ENCODE data around the gene PCNT. TPM values are rescaled to one million over a fixed set of nuclear protein-coding genes. Genes with fewer than 3 reads are reported as not detected.

PCNT gene
- polyA plus RNA-seq, 1 donor from 2014 or later = 28.2 TPM

DNA sequence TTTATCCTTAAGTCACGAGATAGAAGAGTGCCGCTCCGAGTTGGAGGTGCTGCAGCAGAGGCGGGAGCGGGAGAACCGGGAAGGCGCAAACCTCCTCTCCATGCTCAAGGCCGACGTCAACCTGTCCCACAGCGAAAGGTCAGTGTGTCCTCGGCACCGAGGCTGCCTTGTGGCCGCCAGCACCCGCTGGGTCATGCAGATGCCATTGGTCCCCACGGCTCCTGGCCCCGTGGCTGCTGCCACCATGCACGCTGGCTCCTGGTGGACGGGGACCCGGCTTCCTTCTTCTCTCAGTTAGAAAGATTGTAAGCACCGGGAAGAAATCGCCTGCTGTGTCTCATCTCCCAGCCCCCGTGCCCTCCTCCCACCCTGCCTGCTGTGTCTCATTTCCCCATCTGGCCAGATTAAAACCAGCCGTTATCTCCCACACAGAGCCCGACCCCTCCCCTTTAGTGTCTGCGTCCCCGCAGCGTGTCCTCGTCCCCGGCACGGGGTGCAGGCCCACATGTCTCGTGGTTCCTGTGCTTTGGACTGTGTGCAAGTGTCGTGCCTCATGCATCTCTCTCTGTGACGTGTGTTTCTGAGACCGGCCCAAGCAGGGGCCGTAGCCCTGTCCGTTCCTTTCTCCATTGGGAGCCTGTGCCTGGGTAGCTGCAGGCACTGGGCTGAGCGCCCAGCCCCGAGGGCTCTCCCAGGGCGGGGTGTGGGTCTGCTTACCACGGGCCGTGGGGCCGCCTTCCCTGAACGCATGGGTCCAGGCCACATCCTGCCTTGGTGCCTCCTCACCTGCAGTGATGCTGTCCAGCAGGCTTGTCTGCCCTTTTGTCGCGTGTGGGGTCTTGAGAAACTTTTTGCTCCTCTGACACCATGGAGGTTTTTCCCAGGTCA, 62.1 kb downstream of the PCNT start:
- H4K20me1 ChIP-seq (ENCODE audit: insufficient read depth) = no peaks in the 10 kb centered on the region
- no peaks in the 10 kb centered on the region for H3F3A ChIP-seq (ENCODE audit: insufficient read depth, low read length, poor library complexity, severe bottlenecking)
- no peak overlapping the region for H3K4me2 ChIP-seq (ENCODE audit: low read length)
- H3K27me3 ChIP-seq (ENCODE audit: insufficient read depth, low read depth, low read length) = no peaks in the 10 kb centered on the region
- no peak overlapping the region for H3K27ac ChIP-seq (ENCODE audit: low read length)
- TF ChIP-seq, protein P1, sequence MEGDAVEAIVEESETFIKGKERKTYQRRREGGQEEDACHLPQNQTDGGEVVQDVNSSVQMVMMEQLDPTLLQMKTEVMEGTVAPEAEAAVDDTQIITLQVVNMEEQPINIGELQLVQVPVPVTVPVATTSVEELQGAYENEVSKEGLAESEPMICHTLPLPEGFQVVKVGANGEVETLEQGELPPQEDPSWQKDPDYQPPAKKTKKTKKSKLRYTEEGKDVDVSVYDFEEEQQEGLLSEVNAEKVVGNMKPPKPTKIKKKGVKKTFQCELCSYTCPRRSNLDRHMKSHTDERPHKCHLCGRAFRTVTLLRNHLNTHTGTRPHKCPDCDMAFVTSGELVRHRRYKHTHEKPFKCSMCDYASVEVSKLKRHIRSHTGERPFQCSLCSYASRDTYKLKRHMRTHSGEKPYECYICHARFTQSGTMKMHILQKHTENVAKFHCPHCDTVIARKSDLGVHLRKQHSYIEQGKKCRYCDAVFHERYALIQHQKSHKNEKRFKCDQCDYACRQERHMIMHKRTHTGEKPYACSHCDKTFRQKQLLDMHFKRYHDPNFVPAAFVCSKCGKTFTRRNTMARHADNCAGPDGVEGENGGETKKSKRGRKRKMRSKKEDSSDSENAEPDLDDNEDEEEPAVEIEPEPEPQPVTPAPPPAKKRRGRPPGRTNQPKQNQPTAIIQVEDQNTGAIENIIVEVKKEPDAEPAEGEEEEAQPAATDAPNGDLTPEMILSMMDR (IDR thresholded peaks at IDR 0.05; ENCODE audit: poor library complexity, severe bottlenecking) = no peak
- no peak for TF ChIP-seq RAD21 (conservative IDR thresholded peaks at IDR 0.05)
- TF ChIP-seq TAF1 (IDR thresholded peaks at IDR 0.05; ENCODE audit: low read depth) = no peak
- TF ChIP-seq SMC3 (conservative IDR thresholded peaks at IDR 0.05; ENCODE audit: poor library complexity) = no peak
- H3K9ac ChIP-seq (ENCODE audit: low read length) = no peak overlapping the region
- no peaks in the 10 kb centered on the region for H3K9me2 ChIP-seq (ENCODE audit: insufficient read depth, low read length)
- H2AFZ ChIP-seq (ENCODE audit: low read depth, low read length) = no peak overlapping the region
- H3K36me3 ChIP-seq (ENCODE audit: insufficient read depth, low read length) = no peaks in the 10 kb centered on the region
- H3K9me3 ChIP-seq (ENCODE audit: low read length) = no peaks in the 10 kb centered on the region
- H3K4me3 ChIP-seq (ENCODE audit: low read length) = no peak overlapping the region
- H3K79me2 ChIP-seq (replicated peaks; ENCODE audit: insufficient read depth, low read length) = no peaks in the 10 kb centered on the region

DNA sequence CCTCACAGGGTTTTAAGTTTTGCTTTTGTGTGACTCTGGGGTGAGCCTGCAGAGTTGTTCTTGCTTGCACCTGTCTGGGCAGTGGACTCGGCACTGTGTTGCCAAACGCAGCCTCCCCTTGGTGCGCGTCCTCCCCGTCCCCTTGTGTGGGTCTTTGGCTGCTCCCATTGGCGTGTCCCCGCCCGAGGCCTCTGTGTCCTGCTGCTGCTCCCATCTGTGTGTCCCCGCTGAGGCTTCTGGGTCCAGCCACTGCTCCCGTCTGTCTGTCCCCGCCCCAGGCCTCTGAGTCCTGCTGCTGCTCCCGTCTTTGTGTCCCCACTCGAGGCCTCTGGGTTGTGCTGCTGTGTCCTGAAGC, 62.8 kb downstream of the PCNT start:
- H3K4me2 ChIP-seq (ENCODE audit: low read length) = no peak overlapping the region
- no peak overlapping the region for H2AFZ ChIP-seq (ENCODE audit: low read depth, low read length)
- no peaks in the 10 kb centered on the region for H3K79me2 ChIP-seq (replicated peaks; ENCODE audit: insufficient read depth, low read length)
- H3K36me3 ChIP-seq (ENCODE audit: insufficient read depth, low read length) = no peaks in the 10 kb centered on the region
- no peaks in the 10 kb centered on the region for H3F3A ChIP-seq (ENCODE audit: insufficient read depth, low read length, poor library complexity, severe bottlenecking)
- H3K27me3 ChIP-seq (ENCODE audit: insufficient read depth, low read depth, low read length) = no peaks in the 10 kb centered on the region
- no peaks in the 10 kb centered on the region for H3K9me3 ChIP-seq (ENCODE audit: low read length)
- H3K9me2 ChIP-seq (ENCODE audit: insufficient read depth, low read length) = no peaks in the 10 kb centered on the region
- no peak overlapping the region for H3K27ac ChIP-seq (ENCODE audit: low read length)
- H4K20me1 ChIP-seq (ENCODE audit: insufficient read depth) = no peaks in the 10 kb centered on the region
- H3K9ac ChIP-seq (ENCODE audit: low read length) = no peak overlapping the region
- no peak overlapping the region for H3K4me3 ChIP-seq (ENCODE audit: low read length)
- no peak for TF ChIP-seq TAF1 (IDR thresholded peaks at IDR 0.05; ENCODE audit: low read depth)
- TF ChIP-seq, protein P2, sequence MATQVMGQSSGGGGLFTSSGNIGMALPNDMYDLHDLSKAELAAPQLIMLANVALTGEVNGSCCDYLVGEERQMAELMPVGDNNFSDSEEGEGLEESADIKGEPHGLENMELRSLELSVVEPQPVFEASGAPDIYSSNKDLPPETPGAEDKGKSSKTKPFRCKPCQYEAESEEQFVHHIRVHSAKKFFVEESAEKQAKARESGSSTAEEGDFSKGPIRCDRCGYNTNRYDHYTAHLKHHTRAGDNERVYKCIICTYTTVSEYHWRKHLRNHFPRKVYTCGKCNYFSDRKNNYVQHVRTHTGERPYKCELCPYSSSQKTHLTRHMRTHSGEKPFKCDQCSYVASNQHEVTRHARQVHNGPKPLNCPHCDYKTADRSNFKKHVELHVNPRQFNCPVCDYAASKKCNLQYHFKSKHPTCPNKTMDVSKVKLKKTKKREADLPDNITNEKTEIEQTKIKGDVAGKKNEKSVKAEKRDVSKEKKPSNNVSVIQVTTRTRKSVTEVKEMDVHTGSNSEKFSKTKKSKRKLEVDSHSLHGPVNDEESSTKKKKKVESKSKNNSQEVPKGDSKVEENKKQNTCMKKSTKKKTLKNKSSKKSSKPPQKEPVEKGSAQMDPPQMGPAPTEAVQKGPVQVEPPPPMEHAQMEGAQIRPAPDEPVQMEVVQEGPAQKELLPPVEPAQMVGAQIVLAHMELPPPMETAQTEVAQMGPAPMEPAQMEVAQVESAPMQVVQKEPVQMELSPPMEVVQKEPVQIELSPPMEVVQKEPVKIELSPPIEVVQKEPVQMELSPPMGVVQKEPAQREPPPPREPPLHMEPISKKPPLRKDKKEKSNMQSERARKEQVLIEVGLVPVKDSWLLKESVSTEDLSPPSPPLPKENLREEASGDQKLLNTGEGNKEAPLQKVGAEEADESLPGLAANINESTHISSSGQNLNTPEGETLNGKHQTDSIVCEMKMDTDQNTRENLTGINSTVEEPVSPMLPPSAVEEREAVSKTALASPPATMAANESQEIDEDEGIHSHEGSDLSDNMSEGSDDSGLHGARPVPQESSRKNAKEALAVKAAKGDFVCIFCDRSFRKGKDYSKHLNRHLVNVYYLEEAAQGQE (IDR thresholded peaks at IDR 0.05; ENCODE audit: borderline replicate concordance) = no peak
- TF ChIP-seq MXI1 (conservative IDR thresholded peaks at IDR 0.05; ENCODE audit: poor library complexity, severe bottlenecking) = no peak
- no peak for TF ChIP-seq POLR2AphosphoS5 (IDR thresholded peaks at IDR 0.05)
- TF ChIP-seq EP300 (conservative IDR thresholded peaks at IDR 0.05; ENCODE audit: poor library complexity, severe bottlenecking) = no peak
- TF ChIP-seq, protein P1 (IDR thresholded peaks at IDR 0.05; ENCODE audit: poor library complexity, severe bottlenecking) = no peak
- no peak for TF ChIP-seq SMC3 (conservative IDR thresholded peaks at IDR 0.05; ENCODE audit: poor library complexity)
- TF ChIP-seq EZH2 (IDR thresholded peaks at IDR 0.05; ENCODE audit: borderline replicate concordance, insufficient read depth, low read length, poor library complexity, severe bottlenecking) = no peak
- no peak for TF ChIP-seq RAD21 (conservative IDR thresholded peaks at IDR 0.05)
